Measurements from ENCODE around the gene HSD17B1. TPM values are rescaled to one million over a fixed set of nuclear protein-coding genes. Genes with fewer than 3 reads are reported as not detected.

The HSD17B1 gene
- total RNA-seq, 3 donors from 2014 or later, result 1.2 to 5.6 (median 1.8) TPM

DNA sequence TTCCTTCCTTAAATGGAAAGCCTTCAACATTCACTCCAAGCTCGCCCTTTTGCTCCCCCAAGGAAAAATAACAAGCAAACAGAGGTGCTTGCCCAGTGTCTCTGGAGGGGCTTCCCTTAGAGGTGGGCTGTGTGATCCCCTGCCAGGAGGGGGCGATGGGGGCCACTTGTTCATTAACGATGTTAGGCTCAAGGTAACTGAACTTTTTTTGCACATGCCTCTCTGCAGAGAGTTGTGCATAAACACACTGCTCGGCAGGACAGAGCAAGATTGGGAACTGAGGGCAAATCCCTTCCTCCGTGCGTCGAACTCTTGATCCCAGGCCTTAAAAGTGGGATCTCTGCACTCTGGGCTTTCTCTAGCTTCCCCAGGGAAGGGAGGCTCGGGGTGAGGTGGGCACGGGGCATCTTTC is 32.2 kb upstream of the HSD17B1 start:
- no peak for DNase-seq (ENCODE audit: low spot score in 2 of 2)
- Histone ChIP-seq H3K27ac (peak overlapping the region; percentile 96 to 99), H3K27me3 (no peaks in the 10 kb centered on the region), H3K4me1 (peaks cover 40 to 52% of the 10 kb centered on the region in 2 donors), H3K36me3 (no peaks in the 10 kb centered on the region), H3K4me3 (peak overlapping the region in 2 of 3 donors; percentile 8 to 47), H3K9me3 (no peaks in the 10 kb centered on the region)
- intact Hi-C loops (cut with DNase I; ENCODE audit: low total_unique reads), result no loop called here
- TF ChIP-seq POLR2A (IDR thresholded peaks at IDR 0.05) (no peak), CTCF (IDR thresholded peaks at IDR 0.05) (no peak), POLR2AphosphoS5 (IDR thresholded peaks at IDR 0.05) (no peak)

GRCh38 chr17:42521036-42521435 is 31.7 kb upstream of the HSD17B1 start:
- no peaks in the 10 kb centered on the region for H3K9me3 ChIP-seq
- H3K27ac ChIP-seq, result peak overlapping the region; percentile 96 to 99
- peak overlapping the region in 1 of 3 donors; percentile 47 for H3K4me3 ChIP-seq
- no peaks in the 10 kb centered on the region for H3K27me3 ChIP-seq
- no peak for DNase-seq (ENCODE audit: low spot score in 2 of 2)
- TF ChIP-seq CTCF (IDR thresholded peaks at IDR 0.05) (no peak), POLR2A (IDR thresholded peaks at IDR 0.05) (no peak), POLR2AphosphoS5 (IDR thresholded peaks at IDR 0.05) (no peak)
- peaks cover 40 to 52% of the 10 kb centered on the region in 2 donors for H3K4me1 ChIP-seq
- no peaks in the 10 kb centered on the region for H3K36me3 ChIP-seq
- intact Hi-C loops (cut with DNase I; ENCODE audit: low total_unique reads), result no loop called here

- H3K4me1 ChIP-seq, result peaks cover 40 to 52% of the 10 kb centered on the region in 2 donors
- H3K27me3 ChIP-seq, result no peaks in the 10 kb centered on the region
- H3K9me3 ChIP-seq, result no peaks in the 10 kb centered on the region
- no peak for DNase-seq (ENCODE audit: low spot score in 2 of 2)
- peak overlapping the region; percentile 96 to 99 for H3K27ac ChIP-seq
- intact Hi-C loops (cut with DNase I; ENCODE audit: low total_unique reads), result no loop called here
- no peaks in the 10 kb centered on the region for H3K36me3 ChIP-seq
- no peak for TF ChIP-seq POLR2AphosphoS5 (IDR thresholded peaks at IDR 0.05)
- TF ChIP-seq POLR2A (IDR thresholded peaks at IDR 0.05), result no peak
- no peak for TF ChIP-seq CTCF (IDR thresholded peaks at IDR 0.05)
- no peak overlapping the region for H3K4me3 ChIP-seq
Observed at GRCh38 chr17:42521666-42522262, 31.0 kb upstream of the HSD17B1 start.

- no peak for DNase-seq (ENCODE audit: low spot score in 2 of 2)
- Histone ChIP-seq H3K4me1 (peaks cover 39 to 52% of the 10 kb centered on the region in 2 donors), H3K9me3 (no peaks in the 10 kb centered on the region), H3K36me3 (no peaks in the 10 kb centered on the region), H3K27ac (peak overlapping the region; percentile 96 to 99), H3K4me3 (no peak overlapping the region), H3K27me3 (no peaks in the 10 kb centered on the region)
- TF ChIP-seq POLR2AphosphoS5 (IDR thresholded peaks at IDR 0.05) (no peak), POLR2A (IDR thresholded peaks at IDR 0.05) (no peak), CTCF (IDR thresholded peaks at IDR 0.05) (no peak)
- intact Hi-C loops (cut with DNase I; ENCODE audit: low total_unique reads), result no loop called here
Observed at GRCh38 chr17:42522263-42522790, 30.4 kb upstream of the HSD17B1 start.

- peak overlapping the region; percentile 96 to 99 for H3K27ac ChIP-seq
- no peaks in the 10 kb centered on the region for H3K27me3 ChIP-seq
- H3K9me3 ChIP-seq, result no peaks in the 10 kb centered on the region
- peaks cover 34 to 51% of the 10 kb centered on the region in 2 donors for H3K4me1 ChIP-seq
- no peak overlapping the region for H3K4me3 ChIP-seq
- TF ChIP-seq POLR2AphosphoS5 (IDR thresholded peaks at IDR 0.05) (no peak), POLR2A (IDR thresholded peaks at IDR 0.05) (no peak), CTCF (IDR thresholded peaks at IDR 0.05) (no peak)
- DNase-seq (ENCODE audit: low spot score in 2 of 2), result no peak
- intact Hi-C loops (cut with DNase I; ENCODE audit: low total_unique reads), result no loop called here
- H3K36me3 ChIP-seq, result no peaks in the 10 kb centered on the region
Observed at GRCh38 chr17:42522798-42523278, 29.9 kb upstream of the HSD17B1 start.

Measured in breast epithelium (tissue), 4 donors.